Measurements from ENCODE around the gene IDI2.

The IDI2 gene

GRCh38 chr10:971150-971542, 54.5 kb downstream of the IDI2 start:
- H3K27me3 ChIP-seq (ENCODE audit: low read depth, low read length) = no peaks in the 10 kb centered on the region; the same call in 1 of the 2 replicates
- H3K27ac ChIP-seq (ENCODE audit: low read length) = no peak overlapping the region
- H3K9me3 ChIP-seq (ENCODE audit: insufficient read depth, low read length) = no peaks in the 10 kb centered on the region
- H4K20me1 ChIP-seq (ENCODE audit: insufficient read depth, low read length) = no peaks in the 10 kb centered on the region
- no peaks in the 10 kb centered on the region for H3K79me2 ChIP-seq (ENCODE audit: low read length)
- no peak for TF ChIP-seq CTCF (IDR thresholded peaks at IDR 0.05; ENCODE audit: low read depth, low read length)
- TF ChIP-seq EZH2phosphoT487 (IDR thresholded peaks at IDR 0.05; ENCODE audit: low read depth) = no peak
- H3K4me2 ChIP-seq (ENCODE audit: low read length) = no peak overlapping the region
- H3K36me3 ChIP-seq (replicated peaks; ENCODE audit: low read depth, low read length) = no peaks in the 10 kb centered on the region
- H3K4me3 ChIP-seq (ENCODE audit: low read length) = no peak overlapping the region
- peaks cover 8% of the 10 kb centered on the region for H3K4me1 ChIP-seq (ENCODE audit: low read length)
- H2AFZ ChIP-seq (ENCODE audit: low read depth, low read length) = no peak overlapping the region
- H3K9ac ChIP-seq (ENCODE audit: low read length) = no peak overlapping the region

DNA sequence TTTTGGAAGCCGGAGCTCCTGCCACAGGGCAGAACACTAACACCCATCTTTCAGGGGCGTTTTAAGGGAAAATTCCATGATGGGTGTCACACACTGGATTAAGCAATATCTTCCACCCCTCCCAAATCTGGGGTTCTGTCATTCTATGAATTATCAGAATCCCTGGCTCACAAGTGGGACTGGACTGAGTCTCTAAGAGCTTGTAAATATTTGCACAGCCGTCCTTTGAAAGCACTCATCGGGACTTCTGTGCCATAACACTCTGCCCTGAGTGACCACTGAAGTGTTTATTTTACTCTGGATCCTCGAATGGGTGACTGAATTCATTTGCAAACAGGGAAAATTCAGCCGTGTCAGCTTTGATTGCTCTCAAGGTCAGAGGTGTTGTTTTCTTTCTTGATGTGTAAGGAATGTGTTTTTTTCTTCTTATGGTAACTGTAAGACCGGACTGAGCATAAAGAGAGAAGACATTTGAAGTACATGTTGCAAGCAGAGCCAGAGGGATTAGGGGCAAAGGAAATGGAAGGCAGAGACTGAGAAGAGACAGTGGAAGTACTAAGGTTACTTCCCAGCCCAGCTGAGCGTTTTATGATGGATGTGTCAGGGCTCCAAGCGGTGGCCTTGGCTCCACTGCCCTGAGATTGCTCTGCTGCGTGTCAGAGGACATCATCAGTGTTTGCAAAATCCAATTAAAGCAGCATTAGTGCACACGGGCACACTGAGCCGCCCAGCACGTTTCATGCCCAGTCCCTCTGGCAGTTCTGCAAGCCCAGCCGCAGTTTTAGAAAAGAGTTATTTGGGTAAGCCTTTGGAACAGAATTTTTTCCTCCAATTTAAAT, 55.1 kb downstream of the IDI2 start:
- Histone ChIP-seq H3K79me2 (ENCODE audit: low read length) (no peaks in the 10 kb centered on the region), H4K20me1 (ENCODE audit: insufficient read depth, low read length) (no peaks in the 10 kb centered on the region), H3K4me2 (ENCODE audit: low read length) (no peak overlapping the region), H3K4me1 (ENCODE audit: low read length) (peaks cover 8% of the 10 kb centered on the region), H2AFZ (ENCODE audit: low read depth, low read length) (no peak overlapping the region), H3K27me3 (ENCODE audit: low read depth, low read length) (no peaks in the 10 kb centered on the region; the same call in 1 of the 2 replicates), H3K36me3 (replicated peaks; ENCODE audit: low read depth, low read length) (no peaks in the 10 kb centered on the region), H3K9me3 (ENCODE audit: insufficient read depth, low read length) (no peaks in the 10 kb centered on the region), H3K9ac (ENCODE audit: low read length) (no peak overlapping the region), H3K4me3 (ENCODE audit: low read length) (no peak overlapping the region), H3K27ac (ENCODE audit: low read length) (no peak overlapping the region)
- TF ChIP-seq EZH2phosphoT487 (IDR thresholded peaks at IDR 0.05; ENCODE audit: low read depth) (no peak), CTCF (IDR thresholded peaks at IDR 0.05; ENCODE audit: low read depth, low read length) (no peak)

DNA sequence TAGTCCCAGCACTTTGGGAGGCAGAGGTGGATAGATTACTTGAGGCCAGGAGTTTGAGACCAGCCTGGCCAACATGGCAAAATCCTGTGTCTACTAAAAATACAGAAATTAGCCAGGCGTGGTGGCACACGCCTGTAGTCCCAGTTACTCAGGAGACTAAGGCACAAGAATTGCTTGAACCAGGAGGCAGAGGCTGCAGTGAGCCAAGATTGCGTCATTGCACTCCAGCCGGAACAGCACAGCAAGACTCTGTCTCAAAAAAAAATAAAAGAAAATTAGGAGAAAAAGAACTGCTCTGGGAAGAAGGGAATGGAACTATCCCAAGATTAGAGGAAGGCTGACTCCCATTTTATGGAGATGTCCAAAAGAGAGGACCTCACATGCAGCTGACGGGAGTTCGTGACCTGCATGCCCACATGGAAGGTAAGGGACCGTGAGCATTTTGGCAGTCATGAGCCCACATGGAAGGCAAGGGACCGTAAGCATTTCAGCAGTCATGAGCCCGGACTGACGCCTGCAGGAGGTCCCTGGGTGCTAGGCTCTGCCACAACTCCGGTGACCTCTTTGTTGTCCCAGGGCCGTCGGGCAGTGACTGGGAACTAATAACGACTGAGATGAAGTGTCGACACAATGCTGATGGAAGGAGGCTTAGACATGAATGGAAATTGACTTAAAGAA, 56.0 kb downstream of the IDI2 start:
- Histone ChIP-seq H3K9me3 (ENCODE audit: insufficient read depth, low read length) (no peaks in the 10 kb centered on the region), H3K27me3 (ENCODE audit: low read depth, low read length) (no peaks in the 10 kb centered on the region; the same call in 1 of the 2 replicates)

More for the DNA sequence above, 56.0 kb downstream of the IDI2 start:
- no peak for TF ChIP-seq CTCF (IDR thresholded peaks at IDR 0.05; ENCODE audit: low read depth, low read length)
- no peak for TF ChIP-seq EZH2phosphoT487 (IDR thresholded peaks at IDR 0.05; ENCODE audit: low read depth)
- Histone ChIP-seq H4K20me1 (ENCODE audit: insufficient read depth, low read length) (no peaks in the 10 kb centered on the region), H3K4me2 (ENCODE audit: low read length) (no peak overlapping the region), H2AFZ (ENCODE audit: low read depth, low read length) (no peak overlapping the region), H3K27ac (ENCODE audit: low read length) (no peak overlapping the region), H3K79me2 (ENCODE audit: low read length) (no peaks in the 10 kb centered on the region), H3K4me1 (ENCODE audit: low read length) (peaks cover 8% of the 10 kb centered on the region), H3K36me3 (replicated peaks; ENCODE audit: low read depth, low read length) (no peaks in the 10 kb centered on the region), H3K4me3 (ENCODE audit: low read length) (no peak overlapping the region), H3K9ac (ENCODE audit: low read length) (no peak overlapping the region)
